TTC549 (cell line): ENCODE data around the gene ACTG2.

Experiments used
- FAIRE-seq: peaks from 2 replicates; lab custom pipeline; 2012; peaks lifted over from hg19 to GRCh38; lab: Jason Lieb, UNC

ACTG2 gene

GRCh38 chr2:73914667-73915066, 21.9 kb downstream of the ACTG2 start:
- no peak for FAIRE-seq

- no peak for FAIRE-seq
These were observed 22.7 kb downstream of the ACTG2 start for GRCh38 chr2:73915437-73915993.

GRCh38 chr2:73916666-73917065, 23.9 kb downstream of the ACTG2 start:
- FAIRE-seq = no peak

GRCh38 chr2:73917296-73917695, 24.5 kb downstream of the ACTG2 start:
- FAIRE-seq = no peak

GRCh38 chr2:73917696-73918207, 24.9 kb downstream of the ACTG2 start:
- no peak for FAIRE-seq

GRCh38 chr2:73918856-73919255, 26.0 kb downstream of the ACTG2 start:
- no peak for FAIRE-seq

- no peak for FAIRE-seq
These were observed 26.9 kb downstream of the ACTG2 start for GRCh38 chr2:73919596-73920228.

GRCh38 chr2:73920577-73921545, 28.1 kb downstream of the ACTG2 start:
- no peak for FAIRE-seq

- no peak for FAIRE-seq
These were observed 28.8 kb downstream of the ACTG2 start for GRCh38 chr2:73921581-73921980.

- no peak for FAIRE-seq
These were observed 29.9 kb downstream of the ACTG2 start for GRCh38 chr2:73922681-73923080.

GRCh38 chr2:73925033-73925704, 32.4 kb downstream of the ACTG2 start:
- no peak for FAIRE-seq

- FAIRE-seq = no peak
These were observed 33.2 kb downstream of the ACTG2 start for GRCh38 chr2:73925853-73926492.

GRCh38 chr2:73926493-73927327, 33.9 kb downstream of the ACTG2 start, which contains the start of gene DGUOK:
TSS of gene DGUOK (plus strand) at chr2:73926880. CDS start at chr2:73926911, 31 bp downstream.
- FAIRE-seq = peak; percentile 98

- FAIRE-seq = no peak
These were observed 34.5 kb downstream of the ACTG2 start for GRCh38 chr2:73927344-73927743.

GRCh38 chr2:73928963-73929347, 36.1 kb downstream of the ACTG2 start:
- FAIRE-seq = no peak

- FAIRE-seq = no peak
These were observed 37.6 kb downstream of the ACTG2 start for GRCh38 chr2:73930386-73930785.

- no peak for FAIRE-seq
These were observed 39.0 kb downstream of the ACTG2 start for GRCh38 chr2:73931531-73932500.

- FAIRE-seq = no peak
These were observed 40.4 kb downstream of the ACTG2 start for GRCh38 chr2:73933194-73933593.

GRCh38 chr2:73935641-73936040, 42.8 kb downstream of the ACTG2 start:
- FAIRE-seq = no peak
